ENCODE data around the gene CPEB4.

- TF ChIP-seq ZFP30 (CRISPR knock-in tag; IDR thresholded peaks at IDR 0.05), result no peak
- no peak for TF ChIP-seq ZNF70 (CRISPR knock-in tag; IDR thresholded peaks at IDR 0.05)
- no peak for TF ChIP-seq ZFP3 (CRISPR knock-in tag; IDR thresholded peaks at IDR 0.05)
- no peak for TF ChIP-seq PPARA (CRISPR knock-in tag; IDR thresholded peaks at IDR 0.05; ENCODE audit: borderline replicate concordance)
- TF ChIP-seq ISL1 (CRISPR knock-in tag; IDR thresholded peaks at IDR 0.05), result no peak
- TF ChIP-seq BACH2 (CRISPR knock-in tag; IDR thresholded peaks at IDR 0.05; ENCODE audit: borderline replicate concordance), result no peak
Observed at GRCh38 chr5:173882632-173883031, 5.5 kb upstream of the CPEB4 start.

All from SK-N-SH treated with all-trans-retinoic acid at 6 μM for 48 hours (cell line).